ENCODE data around the gene SND1.

The SND1 gene

GRCh38 chr7:127933146-127933545 lies 281.2 kb downstream of the SND1 start:
- DNase-seq (ENCODE audit: low spot score) = no peak

DNA sequence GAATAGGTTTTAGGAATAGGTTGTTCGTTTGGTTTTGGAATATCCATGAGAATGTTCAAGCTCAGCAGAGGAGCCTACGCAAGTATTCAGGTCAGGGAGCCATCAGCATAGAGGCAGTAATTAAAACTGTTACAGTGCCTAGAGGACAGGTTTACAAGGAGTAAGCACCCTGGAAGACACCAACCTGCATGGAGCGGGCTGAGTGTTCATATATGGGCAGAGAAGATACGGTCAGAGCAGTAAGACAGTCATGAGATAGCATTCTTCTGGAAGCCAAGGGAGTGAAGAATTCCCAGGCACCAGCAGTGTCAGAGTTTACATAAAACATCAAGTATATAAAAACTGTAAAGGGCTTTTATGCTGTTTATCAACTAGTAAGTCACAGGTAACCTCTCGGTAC lies 282.7 kb downstream of the SND1 start:
- DNase-seq (ENCODE audit: low spot score) = no peak

GRCh38 chr7:127935847-127936376 lies 283.9 kb downstream of the SND1 start:
- DNase-seq (ENCODE audit: low spot score) = peak; percentile 24

GRCh38 chr7:127937066-127937680 lies 285.2 kb downstream of the SND1 start:
- no peak for DNase-seq (ENCODE audit: low spot score)

DNA sequence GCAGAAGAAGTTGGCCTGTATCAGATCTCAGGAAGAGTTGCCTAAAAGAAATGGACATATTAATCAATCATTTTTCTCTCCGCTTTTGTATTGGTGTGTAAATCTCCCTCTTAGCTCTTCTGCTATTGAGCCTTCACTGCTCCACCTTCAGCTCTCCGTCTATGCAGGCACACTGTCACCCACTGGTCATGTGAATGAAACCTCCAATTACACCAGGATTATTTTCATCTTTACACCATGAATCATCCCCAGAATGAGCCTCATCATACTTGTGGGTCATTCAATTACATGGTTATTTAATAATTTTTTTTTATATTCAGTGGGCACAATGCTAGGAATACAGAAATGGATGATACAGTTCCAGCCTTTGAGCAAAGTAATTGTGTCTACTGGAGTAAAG lies 286.6 kb downstream of the SND1 start:
- DNase-seq (ENCODE audit: low spot score) = no peak

GRCh38 chr7:127940381-127941160 lies 288.6 kb downstream of the SND1 start:
- no peak for DNase-seq (ENCODE audit: low spot score)

GRCh38 chr7:127941476-127942210 lies 289.6 kb downstream of the SND1 start:
- no peak for DNase-seq (ENCODE audit: low spot score)

- DNase-seq (ENCODE audit: low spot score) = no peak
Measured at GRCh38 chr7:127943541-127944521, 291.8 kb downstream of the SND1 start.

DNA sequence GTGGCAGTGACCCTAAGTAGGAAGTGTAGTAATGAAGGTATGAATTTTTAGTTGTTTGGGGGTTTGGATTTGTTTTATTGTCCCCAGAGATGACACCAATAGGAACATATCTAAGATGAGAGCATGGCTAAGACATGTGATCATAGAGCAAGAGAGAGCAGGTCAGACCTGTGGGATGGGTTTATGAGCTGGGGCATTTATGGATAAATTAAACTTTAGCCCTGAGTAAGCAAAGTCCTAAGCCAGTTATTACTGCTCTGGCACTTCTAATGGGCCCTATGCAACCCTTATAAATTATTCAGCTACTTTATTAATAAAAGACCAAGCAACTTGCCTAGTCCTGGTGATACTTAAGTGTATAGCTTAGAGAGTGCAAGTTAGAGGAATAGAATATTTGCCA lies 294.1 kb downstream of the SND1 start:
- no peak for DNase-seq (ENCODE audit: low spot score)

- DNase-seq (ENCODE audit: low spot score) = no peak
Measured at GRCh38 chr7:127946847-127947246, 294.9 kb downstream of the SND1 start.

DNA sequence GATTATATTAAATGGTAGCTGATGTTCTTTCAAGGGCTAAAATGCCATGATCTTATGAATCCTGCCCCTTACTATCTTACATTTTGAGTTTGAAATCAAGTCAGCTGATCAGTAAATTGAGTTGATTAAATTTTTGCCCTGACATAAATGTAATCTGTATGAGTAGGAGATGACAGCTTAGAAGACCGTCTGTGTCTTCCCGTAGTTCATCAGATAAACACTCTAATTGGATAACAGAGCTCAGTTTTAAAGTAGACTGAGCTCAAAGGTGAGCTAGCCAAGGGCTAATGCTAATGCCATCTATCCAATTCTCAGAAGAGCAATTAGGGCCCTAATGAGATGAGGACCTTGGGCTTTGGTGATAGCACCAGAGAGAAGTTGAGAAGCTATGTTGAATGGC lies 296.3 kb downstream of the SND1 start:
- DNase-seq (ENCODE audit: low spot score) = no peak

GRCh38 chr7:127948930-127949329 lies 296.9 kb downstream of the SND1 start:
- DNase-seq (ENCODE audit: low spot score) = no peak

DNA sequence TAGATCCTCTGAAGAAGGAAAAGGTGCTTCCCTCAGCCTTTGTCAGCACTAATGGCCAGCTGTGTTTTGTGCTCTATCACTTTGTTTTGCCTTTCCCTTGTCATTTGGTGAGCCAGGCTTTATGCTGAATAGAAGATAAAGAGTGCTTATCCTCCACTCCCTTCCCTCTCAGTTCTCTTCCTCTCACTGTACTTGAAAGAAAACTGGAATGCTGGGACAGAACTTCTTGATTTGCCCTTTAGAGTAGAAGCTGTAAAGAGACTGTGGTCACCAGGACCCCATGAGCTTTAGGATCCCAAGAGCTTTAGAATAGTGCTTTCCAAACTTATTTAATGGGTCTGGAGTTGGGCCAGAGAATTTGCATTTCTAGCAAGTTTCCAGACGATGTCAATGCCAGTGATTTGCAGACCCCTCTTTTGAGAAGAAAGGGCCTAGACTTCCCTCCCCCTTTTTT lies 297.8 kb downstream of the SND1 start:
- DNase-seq (ENCODE audit: low spot score) = no peak

DNA sequence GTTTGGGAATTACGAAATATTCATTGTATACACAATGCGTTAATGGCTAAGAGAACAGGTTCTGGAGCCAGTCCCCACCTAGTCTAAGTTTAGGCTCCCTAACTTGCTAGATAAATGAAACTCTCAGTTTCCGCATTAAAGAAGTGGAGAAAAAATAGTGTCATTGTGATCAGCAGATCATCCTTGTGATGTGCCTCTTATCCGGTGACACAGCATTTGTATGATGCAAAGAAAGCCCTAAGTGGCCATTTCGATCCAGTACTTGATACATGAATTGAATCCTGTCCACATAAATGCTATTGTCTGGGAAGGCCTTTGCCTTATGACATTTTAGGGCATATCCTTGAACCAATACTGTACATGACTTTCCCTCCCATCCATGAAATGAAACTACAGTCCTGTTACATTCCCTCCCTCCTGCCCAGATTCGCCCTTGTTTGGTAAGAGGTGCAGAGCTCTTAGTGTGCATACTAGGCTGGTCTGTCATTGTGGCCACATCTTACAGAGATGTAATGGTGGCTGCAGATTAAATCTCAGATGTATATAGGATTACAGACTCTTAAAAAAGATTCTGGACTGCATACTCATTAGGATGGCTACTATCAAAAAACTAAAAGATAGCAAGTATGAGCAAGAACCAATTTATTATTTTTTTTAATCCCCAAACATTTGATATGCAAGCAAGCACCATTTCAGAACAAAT lies 298.4 kb downstream of the SND1 start:
- DNase-seq (ENCODE audit: low spot score) = no peak

- DNase-seq (ENCODE audit: low spot score) = no peak
Measured at GRCh38 chr7:127953423-127954356, 301.7 kb downstream of the SND1 start.

- no peak for DNase-seq (ENCODE audit: low spot score)
Measured at GRCh38 chr7:127954357-127954748, 302.4 kb downstream of the SND1 start.

GRCh38 chr7:127955051-127955531 lies 303.1 kb downstream of the SND1 start:
- DNase-seq (ENCODE audit: low spot score) = no peak

DNA sequence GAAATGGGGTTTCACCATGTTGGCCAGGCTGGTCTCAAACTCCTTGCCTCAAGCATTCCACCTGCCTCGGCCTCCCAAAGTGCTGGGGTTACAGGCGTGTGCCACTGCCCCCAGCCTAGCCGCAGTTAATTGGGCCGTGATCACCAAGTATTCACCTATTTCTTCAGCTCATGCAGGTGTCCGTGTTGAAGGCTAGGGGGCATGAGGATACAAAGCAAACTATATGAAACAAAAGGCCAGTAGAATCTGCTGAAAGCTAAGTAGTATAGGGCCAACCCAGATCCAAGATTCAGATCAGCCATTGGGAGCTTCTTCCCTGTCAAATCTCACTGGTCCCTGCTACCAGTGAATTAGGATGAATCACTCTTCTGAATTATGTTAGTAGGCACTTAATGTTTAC lies 305.9 kb downstream of the SND1 start:
- DNase-seq (ENCODE audit: low spot score) = no peak

- DNase-seq (ENCODE audit: low spot score) = no peak
Measured at GRCh38 chr7:127959770-127960169, 307.8 kb downstream of the SND1 start.

All from NAMALWA (cell line).